PC-9 (cell line): Measurements from ENCODE around the gene PCSK7.

Source experiments
- EZH2 ChIP-seq: fragments of 200-600 bp; sonication (generic); IDR thresholded peaks from 2 replicates; pipeline ENCODE4 v1.8.0; 2017; ENCODE audit warnings: antibody characterized with exemption, low read depth
- TF ChIP-seq, protein P1 (sequence below): fragments of 200-600 bp; sonication (generic); conservative IDR thresholded peaks from 2 replicates; pipeline ENCODE4 v1.6.1; 2017; ENCODE audit warnings: mixed run types, antibody characterized with exemption, mild to moderate bottlenecking, moderate library complexity

DNA sequence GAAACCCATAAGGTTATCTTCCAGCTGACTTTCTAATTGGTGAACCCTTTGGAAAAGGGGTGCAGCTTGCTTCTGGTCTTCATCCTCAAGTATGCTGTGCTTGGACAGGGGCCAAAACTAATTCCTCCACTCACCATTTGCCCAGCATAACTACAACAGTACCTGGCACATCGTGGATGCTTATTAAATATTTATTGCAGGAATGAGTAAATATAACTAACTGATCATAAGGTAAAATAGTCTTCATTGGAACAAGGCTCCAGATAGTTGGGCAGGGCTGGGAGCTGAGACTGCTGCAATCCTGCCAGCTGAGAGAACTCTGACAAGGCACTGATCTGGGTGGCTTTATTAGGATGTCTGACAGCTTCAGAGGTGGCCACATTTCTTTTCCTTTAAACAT is 55.7 kb downstream of the PCSK7 start:
- TF ChIP-seq, protein P1, sequence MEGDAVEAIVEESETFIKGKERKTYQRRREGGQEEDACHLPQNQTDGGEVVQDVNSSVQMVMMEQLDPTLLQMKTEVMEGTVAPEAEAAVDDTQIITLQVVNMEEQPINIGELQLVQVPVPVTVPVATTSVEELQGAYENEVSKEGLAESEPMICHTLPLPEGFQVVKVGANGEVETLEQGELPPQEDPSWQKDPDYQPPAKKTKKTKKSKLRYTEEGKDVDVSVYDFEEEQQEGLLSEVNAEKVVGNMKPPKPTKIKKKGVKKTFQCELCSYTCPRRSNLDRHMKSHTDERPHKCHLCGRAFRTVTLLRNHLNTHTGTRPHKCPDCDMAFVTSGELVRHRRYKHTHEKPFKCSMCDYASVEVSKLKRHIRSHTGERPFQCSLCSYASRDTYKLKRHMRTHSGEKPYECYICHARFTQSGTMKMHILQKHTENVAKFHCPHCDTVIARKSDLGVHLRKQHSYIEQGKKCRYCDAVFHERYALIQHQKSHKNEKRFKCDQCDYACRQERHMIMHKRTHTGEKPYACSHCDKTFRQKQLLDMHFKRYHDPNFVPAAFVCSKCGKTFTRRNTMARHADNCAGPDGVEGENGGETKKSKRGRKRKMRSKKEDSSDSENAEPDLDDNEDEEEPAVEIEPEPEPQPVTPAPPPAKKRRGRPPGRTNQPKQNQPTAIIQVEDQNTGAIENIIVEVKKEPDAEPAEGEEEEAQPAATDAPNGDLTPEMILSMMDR = no peak
- no peak for TF ChIP-seq EZH2
